Natural killer cell treated with Interleukin-12 subunit alpha and Interleukin-12 subunit beta and Interleukin-15 and Interleukin-18, amount 100 ng/mL, for 72 hours (primary cell): Measurements from ENCODE around the gene DUOXA2. TPM values are rescaled to one million over a fixed set of nuclear protein-coding genes. Genes with fewer than 3 reads are reported as not detected.
A peak's percentile ranks its signal among the peaks of the same experiment; 100 is the strongest.
"Not testable (repeated sequence)": the region's sequence is repeated elsewhere in the genome, so short reads cannot be mapped to it uniquely, and the experiment has no call there.

Experiments used
- ATAC-seq, 2 donors: fragments of 150-1000 bp; cut with Tn5 transposase in 1 of 2; sonication (Bioruptor Pico), chemical (Tn5 transposase) in 1 of 2; 2 replicates each; pipeline ENCODE4 v1.10.0; 2021
- DNase-seq: peaks from one replicate; pipeline ENCODE4 v3.0.0; 2022; ENCODE audit warnings: low spot score
- H3K27ac Mint-ChIP-seq, 2 donors: 1 replicate in 1 of 2; 2 replicates in 1 of 2; pipeline ENCODE4 v1.8.0; 2022; ENCODE audit warnings: mixed read lengths in 2 of 2, mild to moderate bottlenecking in 1 of 2, moderate library complexity in 1 of 2
- H3K27me3 Mint-ChIP-seq, 2 donors: 1 replicate in 1 of 2; 2 replicates in 1 of 2; pipeline ENCODE4 v1.8.0; 2022; ENCODE audit warnings: mixed read lengths in 2 of 2
- H3K36me3 Mint-ChIP-seq: one replicate; pipeline ENCODE4 v1.8.0; 2022; ENCODE audit warnings: mixed read lengths
- H3K4me1 Mint-ChIP-seq, 2 donors: 1 replicate in 1 of 2; 2 replicates in 1 of 2; pipeline ENCODE4 v1.8.0; 2022; ENCODE audit warnings: low read depth in 2 of 2, mixed read lengths in 2 of 2, mild to moderate bottlenecking in 1 of 2
- H3K4me3 Mint-ChIP-seq: one replicate; pipeline ENCODE4 v1.8.0; 2022; ENCODE audit warnings: mixed read lengths
- H3K9me3 Mint-ChIP-seq: 2 replicates; pipeline ENCODE4 v1.8.0; 2022; ENCODE audit warnings: mixed read lengths
- total RNA-seq, 2 donors: library from RNA; stranded (reverse); gene quantifications; one replicate each; pipeline ENCODE4 v1.2.3, GENCODE V29; 2022

The DUOXA2 gene
- total RNA-seq, 2 donors from 2014 or later = 1.6 TPM; not detected in 1

DNA sequence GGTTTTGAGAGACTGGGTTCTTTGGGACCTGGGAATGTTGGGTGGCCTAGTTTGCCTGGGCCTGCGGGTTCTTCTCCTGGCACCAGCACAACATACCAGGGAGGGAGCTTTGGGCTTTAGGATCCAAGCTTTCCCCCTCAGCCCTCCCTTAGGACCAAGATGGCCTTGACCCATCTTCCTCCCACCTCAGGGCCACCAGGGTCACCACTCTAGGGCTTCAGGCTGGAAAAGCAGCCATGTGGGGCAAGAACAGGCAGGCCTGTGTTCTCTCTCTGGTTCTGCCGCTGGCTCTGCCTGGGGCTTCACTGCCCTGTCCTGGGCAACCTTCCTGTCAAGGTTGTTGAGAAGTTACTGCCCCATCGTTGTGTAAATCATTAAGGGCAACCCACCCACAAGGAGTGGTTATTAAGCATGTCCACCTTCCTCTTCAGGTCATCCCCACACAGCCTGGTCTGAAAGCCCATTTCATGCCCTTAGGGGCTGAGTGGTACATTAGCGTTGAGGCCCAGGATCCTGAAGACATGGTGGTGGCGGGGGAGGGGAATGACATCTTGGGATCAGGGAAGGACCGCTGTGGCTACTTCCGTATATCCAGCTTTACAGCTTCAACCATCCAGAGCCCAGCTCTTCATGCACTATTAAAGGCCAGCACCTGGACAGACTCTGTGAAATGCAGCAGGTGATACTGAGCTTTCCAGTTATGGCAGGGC is 16.3 kb downstream of the DUOXA2 start:
- Mint-ChIP-seq H3K9me3 (no peaks in the 10 kb centered on the region), H3K4me3 (no peak overlapping the region), H3K27me3 (peaks cover 48 to 66% of the 10 kb centered on the region in 2 donors)

DNA sequence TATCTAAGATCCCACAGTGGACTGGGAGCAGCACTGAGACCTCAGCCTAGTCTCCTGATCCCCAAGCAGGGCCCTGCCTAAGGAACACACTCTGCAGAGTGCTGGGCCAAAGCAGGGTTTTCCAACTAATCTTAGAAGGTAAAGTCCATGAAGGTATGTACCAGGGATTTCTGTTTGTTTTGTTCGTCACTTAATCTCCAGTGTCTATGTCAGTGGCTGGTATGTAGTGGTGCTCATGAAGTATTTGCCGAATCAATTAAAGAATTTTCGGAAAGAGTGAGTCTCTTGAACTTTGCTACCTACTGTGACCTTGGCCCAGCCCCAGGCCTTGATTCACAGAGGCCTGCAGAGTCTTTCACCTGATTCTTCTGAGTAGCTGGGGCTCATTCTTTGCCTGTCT is 17.4 kb downstream of the DUOXA2 start:
- DNase-seq = no peak
- Mint-ChIP-seq H3K4me3 (no peak overlapping the region), H3K27ac (no peak overlapping the region), H3K27me3 (peaks cover 43 to 60% of the 10 kb centered on the region in 2 donors), H3K36me3 (no peaks in the 10 kb centered on the region), H3K4me1 (peaks cover 0 to 8% of the 10 kb centered on the region in 2 donors), H3K9me3 (no peaks in the 10 kb centered on the region)
- no peak for ATAC-seq

More for the DNA sequence above, 16.3 kb downstream of the DUOXA2 start:
- no peak overlapping the region for H3K27ac Mint-ChIP-seq
- H3K36me3 Mint-ChIP-seq = no peaks in the 10 kb centered on the region
- ATAC-seq (no peak), DNase-seq (no peak)
- H3K4me1 Mint-ChIP-seq = peaks cover 0 to 8% of the 10 kb centered on the region in 2 donors

DNA sequence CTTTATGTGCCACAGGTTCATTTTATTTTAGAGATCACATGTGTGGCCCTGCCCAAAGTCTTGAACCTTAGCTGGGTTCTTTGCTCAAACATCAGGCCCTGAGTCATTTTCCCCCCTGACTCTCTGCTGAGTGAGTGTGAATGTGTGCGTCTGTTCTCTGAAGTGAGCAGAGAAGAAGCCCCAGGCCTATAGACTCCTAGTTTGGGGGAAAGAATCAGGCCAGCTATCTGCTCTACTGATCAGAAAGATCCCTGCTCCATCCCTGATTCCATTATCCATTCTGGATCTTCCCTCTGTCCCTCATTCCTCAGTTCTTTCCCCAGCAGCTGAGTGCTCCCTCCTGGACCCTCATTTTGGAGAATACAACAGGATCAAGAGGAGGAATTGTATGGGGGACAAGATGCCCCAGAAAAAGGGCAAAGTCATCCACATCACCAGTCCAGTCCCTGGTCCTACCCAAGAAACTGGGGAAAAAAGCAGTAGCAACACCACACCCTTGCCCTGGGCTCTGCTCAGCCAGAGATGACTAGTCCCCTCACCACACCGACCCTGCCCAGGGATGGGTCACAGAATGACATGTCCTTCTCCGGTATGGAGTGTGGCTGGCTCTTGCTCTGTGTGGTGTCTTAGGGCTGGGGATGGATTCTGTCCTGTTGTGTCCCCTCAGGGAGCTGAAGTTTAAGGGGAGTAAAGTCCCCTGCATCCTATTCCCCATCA is 18.9 kb downstream of the DUOXA2 start:
- H3K27ac Mint-ChIP-seq = no peak overlapping the region
- H3K4me1 Mint-ChIP-seq = peaks cover 0 to 8% of the 10 kb centered on the region in 2 donors
- DNase-seq (no peak), ATAC-seq (no peak)
- peaks cover 41 to 53% of the 10 kb centered on the region in 2 donors for H3K27me3 Mint-ChIP-seq
- no peaks in the 10 kb centered on the region for H3K36me3 Mint-ChIP-seq
- no peaks in the 10 kb centered on the region for H3K9me3 Mint-ChIP-seq
- H3K4me3 Mint-ChIP-seq = no peak overlapping the region

DNA sequence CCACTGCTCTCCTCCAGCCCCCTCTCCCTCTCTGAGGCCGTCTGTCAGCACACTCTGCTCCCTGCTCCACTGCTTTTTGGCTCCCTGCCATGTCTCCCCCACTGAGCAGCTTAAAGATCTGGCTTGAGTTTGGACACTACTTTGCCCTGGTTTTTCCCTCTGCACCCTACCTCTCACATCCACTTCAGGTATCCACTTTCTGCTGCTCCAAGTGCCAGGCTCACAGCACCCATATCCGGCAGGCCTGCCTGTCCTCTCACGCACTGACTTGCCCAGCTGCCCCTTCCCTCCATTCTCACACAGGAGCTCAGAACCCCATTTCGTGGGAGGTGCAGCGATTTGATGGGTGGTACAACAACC is 19.4 kb downstream of the DUOXA2 start:
- Mint-ChIP-seq H3K36me3 (no peaks in the 10 kb centered on the region), H3K9me3 (no peaks in the 10 kb centered on the region), H3K27me3 (peaks cover 36 to 48% of the 10 kb centered on the region in 2 donors), H3K4me3 (no peak overlapping the region), H3K27ac (no peak overlapping the region), H3K4me1 (peaks cover 0 to 6% of the 10 kb centered on the region in 2 donors)
- DNase-seq (no peak), ATAC-seq (no peak)

GRCh38 chr15:45134046-45134445 is 19.9 kb downstream of the DUOXA2 start:
- peaks cover 34 to 45% of the 10 kb centered on the region in 2 donors for H3K27me3 Mint-ChIP-seq
- no peak overlapping the region for H3K27ac Mint-ChIP-seq
- H3K4me1 Mint-ChIP-seq = peaks cover 0 to 6% of the 10 kb centered on the region in 2 donors
- DNase-seq = no peak
- no peaks in the 10 kb centered on the region for H3K36me3 Mint-ChIP-seq
- no peak overlapping the region for H3K4me3 Mint-ChIP-seq
- ATAC-seq = no peak
- no peaks in the 10 kb centered on the region for H3K9me3 Mint-ChIP-seq

DNA sequence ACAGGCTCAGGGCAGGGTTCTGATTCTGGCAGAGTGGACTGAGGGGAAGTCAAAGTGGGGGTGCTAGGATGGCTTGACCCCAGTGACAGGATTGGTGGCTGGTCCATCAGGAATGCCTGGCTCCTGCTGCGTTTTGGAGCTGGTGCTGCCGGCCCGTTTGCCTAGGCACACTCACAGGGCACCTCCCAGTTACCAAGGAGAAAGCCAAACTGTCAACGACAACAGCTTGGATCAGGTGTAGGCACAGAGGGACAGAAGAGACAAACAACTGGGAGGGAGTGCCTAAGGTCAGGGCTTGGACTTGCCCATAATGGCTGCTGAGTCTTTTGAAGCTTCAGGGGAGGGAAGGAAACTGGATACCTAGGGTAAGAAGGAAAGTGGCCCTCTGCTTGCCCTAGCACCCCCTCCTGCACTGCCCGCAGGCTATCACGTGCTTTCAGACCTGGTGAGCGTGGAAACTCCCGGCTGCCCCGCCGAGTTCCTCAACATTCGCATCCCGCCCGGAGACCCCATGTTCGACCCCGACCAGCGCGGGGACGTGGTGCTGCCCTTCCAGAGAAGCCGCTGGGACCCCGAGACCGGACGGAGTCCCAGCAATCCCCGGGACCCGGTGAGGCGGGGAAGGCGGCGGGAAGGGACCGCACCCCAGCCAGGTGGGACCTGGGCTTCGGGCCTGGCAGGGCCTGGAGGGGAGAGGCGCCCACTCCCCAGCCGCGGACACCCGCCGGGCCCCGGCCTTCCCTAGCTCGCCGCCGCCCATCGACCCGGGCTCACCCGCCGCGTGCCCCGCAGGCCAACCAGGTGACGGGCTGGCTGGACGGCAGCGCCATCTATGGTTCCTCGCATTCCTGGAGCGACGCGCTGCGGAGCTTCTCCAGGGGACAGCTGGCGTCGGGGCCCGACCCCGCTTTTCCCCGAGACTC is 20.8 kb downstream of the DUOXA2 start:
- Mint-ChIP-seq H3K36me3 (no peaks in the 10 kb centered on the region), H3K9me3 (no peaks in the 10 kb centered on the region), H3K27ac (no peak overlapping the region), H3K4me3 (peak overlapping the region; percentile 52), H3K27me3 (peaks cover 34 to 45% of the 10 kb centered on the region in 2 donors), H3K4me1 (peaks cover 0 to 6% of the 10 kb centered on the region in 2 donors)
- peak in 1 of 2 donors; percentile 32 for ATAC-seq
- DNase-seq = no peak

- H3K4me1 Mint-ChIP-seq, H3K4me3 Mint-ChIP-seq, H3K9me3 Mint-ChIP-seq, H3K27ac Mint-ChIP-seq, DNase-seq, H3K36me3 Mint-ChIP-seq, ATAC-seq: not testable (repeated sequence)
- peaks cover 31 to 38% of the 10 kb centered on the region in 2 donors for H3K27me3 Mint-ChIP-seq
These were observed 21.7 kb downstream of the DUOXA2 start for GRCh38 chr15:45135705-45136377.

- Mint-ChIP-seq H3K4me1 (peaks cover 0 to 4% of the 10 kb centered on the region in 2 donors), H3K27ac (no peak overlapping the region), H3K36me3 (no peaks in the 10 kb centered on the region), H3K9me3 (no peaks in the 10 kb centered on the region), H3K4me3 (no peak overlapping the region), H3K27me3 (peaks cover 31 to 38% of the 10 kb centered on the region in 2 donors)
- ATAC-seq = no peak
- DNase-seq = no peak
These were observed 22.2 kb downstream of the DUOXA2 start for GRCh38 chr15:45136378-45136764.

GRCh38 chr15:45137703-45138102 is 23.6 kb downstream of the DUOXA2 start:
- no peak overlapping the region for H3K27ac Mint-ChIP-seq
- no peaks in the 10 kb centered on the region for H3K36me3 Mint-ChIP-seq
- H3K27me3 Mint-ChIP-seq = peaks cover 25 to 30% of the 10 kb centered on the region in 2 donors
- no peak for DNase-seq
- peaks cover 0 to 4% of the 10 kb centered on the region in 2 donors for H3K4me1 Mint-ChIP-seq
- H3K4me3 Mint-ChIP-seq = no peak overlapping the region
- H3K9me3 Mint-ChIP-seq = no peaks in the 10 kb centered on the region
- ATAC-seq = no peak

GRCh38 chr15:45138814-45139765 is 25.0 kb downstream of the DUOXA2 start:
- H3K36me3 Mint-ChIP-seq = no peaks in the 10 kb centered on the region
- H3K4me1 Mint-ChIP-seq = peaks cover 0 to 4% of the 10 kb centered on the region in 2 donors
- no peak overlapping the region for H3K27ac Mint-ChIP-seq
- H3K9me3 Mint-ChIP-seq = no peaks in the 10 kb centered on the region
- ATAC-seq (no peak), DNase-seq (no peak)
- H3K27me3 Mint-ChIP-seq = peaks cover 16% of the 10 kb centered on the region in 2 donors
- no peak overlapping the region for H3K4me3 Mint-ChIP-seq

DNA sequence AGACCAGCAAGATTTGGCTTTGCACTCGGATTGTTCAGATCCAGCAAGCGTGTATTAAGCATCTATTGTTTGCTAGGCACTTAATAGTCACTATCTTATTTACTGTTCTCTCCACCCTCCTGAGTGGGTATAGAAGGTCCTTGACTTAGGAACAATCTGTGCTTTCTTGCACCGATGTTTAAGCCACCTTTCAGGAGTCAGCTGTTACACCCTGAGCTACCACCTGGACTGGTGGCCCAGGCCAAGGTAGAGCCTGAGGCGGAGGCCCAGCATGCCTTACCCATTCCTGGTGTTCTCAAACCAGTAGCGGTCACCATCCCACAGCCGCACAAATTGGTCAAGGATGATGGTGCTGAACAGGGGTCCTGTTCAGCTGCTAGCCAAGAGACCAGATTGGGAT is 25.6 kb downstream of the DUOXA2 start:
- H3K27me3 Mint-ChIP-seq = peaks cover 9% of the 10 kb centered on the region in 2 donors
- no peak overlapping the region for H3K27ac Mint-ChIP-seq
- ATAC-seq = no peak
- H3K9me3 Mint-ChIP-seq = no peaks in the 10 kb centered on the region
- no peak for DNase-seq
- H3K4me1 Mint-ChIP-seq = peaks cover 0 to 1% of the 10 kb centered on the region in 2 donors
- H3K4me3 Mint-ChIP-seq = no peak overlapping the region
- H3K36me3 Mint-ChIP-seq = no peaks in the 10 kb centered on the region

- DNase-seq = no peak
These were observed 26.6 kb downstream of the DUOXA2 start for GRCh38 chr15:45140557-45141250.

More at GRCh38 chr15:45140557-45141250, 26.6 kb downstream of the DUOXA2 start:
- no peak for ATAC-seq
- no peaks in the 10 kb centered on the region for H3K9me3 Mint-ChIP-seq
- no peak overlapping the region for H3K27ac Mint-ChIP-seq
- H3K27me3 Mint-ChIP-seq = peaks cover 8% of the 10 kb centered on the region in 2 donors
- no peaks in the 10 kb centered on the region for H3K36me3 Mint-ChIP-seq
- H3K4me1 Mint-ChIP-seq = peaks cover 0 to 2% of the 10 kb centered on the region in 2 donors
- H3K4me3 Mint-ChIP-seq = no peak overlapping the region
